HG02870 (cell line): ENCODE measurements around the gene CCT4.
A peak's percentile ranks its signal among the peaks of the same experiment; 100 is the strongest.
"Not testable (repeated sequence)": the region's sequence is repeated elsewhere in the genome, so short reads cannot be mapped to it uniquely, and the experiment has no call there.

ENCODE experiments used
- ATAC-seq: cut with Tn5 transposase; IDR thresholded peaks from one replicate; pipeline ENCODE4 v1.9.1; 2021; ENCODE audit warnings: mild to moderate bottlenecking, moderate library complexity; ENCODE audit not compliant: unreplicated experiment

The CCT4 gene

DNA sequence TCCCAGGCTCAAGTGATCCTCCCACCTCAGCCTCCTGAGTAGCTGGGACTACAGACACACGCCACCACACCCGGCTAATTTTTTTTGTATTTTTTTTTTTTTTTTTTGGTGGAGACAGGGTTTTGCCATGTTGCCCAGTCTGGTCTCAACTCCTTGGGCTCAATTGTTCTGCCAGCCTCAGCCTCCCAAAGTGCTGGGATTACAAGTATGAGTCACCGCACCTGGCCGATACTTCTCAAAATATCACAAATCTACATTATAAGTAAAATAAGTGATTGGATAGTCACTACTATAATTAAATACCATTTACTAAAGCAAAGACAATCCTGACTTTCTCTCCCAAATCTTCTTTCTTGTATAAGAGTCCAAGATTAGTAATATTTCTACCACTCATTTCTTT lies 9.1 kb downstream of the CCT4 start:
- ATAC-seq, result not testable (repeated sequence)

DNA sequence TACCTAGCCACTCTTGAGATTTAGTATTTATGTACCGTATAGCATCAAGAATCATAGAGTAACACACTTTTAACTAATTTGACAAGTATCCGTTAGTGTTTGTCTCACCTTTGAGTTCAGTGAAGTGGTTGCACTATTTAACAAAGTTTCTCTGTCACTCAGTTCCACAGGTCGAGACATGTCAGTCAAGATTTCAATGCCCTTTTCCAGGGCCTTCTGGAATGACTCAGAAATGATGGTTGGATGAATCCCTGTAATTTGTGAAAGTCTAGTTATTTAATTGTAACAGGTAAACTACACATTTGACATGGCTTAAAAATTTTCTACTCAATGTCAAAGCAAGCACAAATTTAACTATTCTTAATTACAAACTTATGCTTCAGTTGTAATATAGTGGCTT lies 9.7 kb downstream of the CCT4 start:
- no peak for ATAC-seq

DNA sequence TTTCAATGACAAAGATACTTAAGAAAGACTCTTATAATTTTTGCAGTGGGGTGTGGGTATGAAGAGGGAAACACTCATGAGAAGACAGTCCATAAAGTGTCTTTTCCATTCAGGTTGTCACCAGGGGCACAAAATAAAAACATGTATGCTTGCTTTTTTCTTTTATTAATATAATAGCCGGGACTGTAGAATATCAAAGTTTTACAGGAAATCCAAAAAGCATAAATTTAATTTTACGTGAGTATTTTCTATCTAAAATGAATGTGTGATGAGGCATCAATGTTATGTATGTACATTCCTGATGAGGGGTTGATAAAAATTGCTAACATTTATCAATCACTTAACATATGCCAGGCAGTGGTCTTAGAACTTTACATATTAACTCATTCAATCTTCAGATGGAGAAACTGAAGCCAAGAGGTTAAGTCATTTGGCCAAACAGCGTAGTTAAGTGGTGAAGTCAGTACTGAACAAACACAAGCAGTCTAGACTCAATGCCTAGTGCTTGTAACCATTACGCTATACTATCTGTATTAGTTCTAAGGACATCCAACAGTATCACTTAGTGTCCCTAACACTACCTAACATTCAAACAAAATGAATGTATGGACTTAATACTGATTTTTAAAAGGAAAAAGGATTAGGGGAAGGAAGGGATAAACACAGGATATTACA lies 10.7 kb downstream of the CCT4 start:
- ATAC-seq, result no peak

DNA sequence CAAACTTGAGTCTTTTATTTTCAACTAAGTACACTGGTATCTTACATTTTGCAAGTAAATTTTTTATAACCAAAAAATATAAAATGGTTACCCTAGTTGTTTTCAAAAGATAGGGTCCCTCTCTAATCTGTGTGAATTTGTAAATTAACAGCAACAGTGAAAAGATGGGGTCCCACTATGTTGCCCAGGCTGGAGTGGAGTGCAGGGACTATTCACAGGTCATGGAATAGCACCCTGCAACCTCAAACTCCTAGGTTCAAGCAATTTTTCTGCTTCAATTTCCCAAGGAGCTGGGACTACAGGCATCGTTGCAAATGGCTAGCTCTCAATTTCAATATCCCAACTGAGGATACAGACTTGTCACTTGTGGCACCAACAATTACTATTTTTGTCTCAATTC lies 12.1 kb downstream of the CCT4 start:
- ATAC-seq, result no peak

DNA sequence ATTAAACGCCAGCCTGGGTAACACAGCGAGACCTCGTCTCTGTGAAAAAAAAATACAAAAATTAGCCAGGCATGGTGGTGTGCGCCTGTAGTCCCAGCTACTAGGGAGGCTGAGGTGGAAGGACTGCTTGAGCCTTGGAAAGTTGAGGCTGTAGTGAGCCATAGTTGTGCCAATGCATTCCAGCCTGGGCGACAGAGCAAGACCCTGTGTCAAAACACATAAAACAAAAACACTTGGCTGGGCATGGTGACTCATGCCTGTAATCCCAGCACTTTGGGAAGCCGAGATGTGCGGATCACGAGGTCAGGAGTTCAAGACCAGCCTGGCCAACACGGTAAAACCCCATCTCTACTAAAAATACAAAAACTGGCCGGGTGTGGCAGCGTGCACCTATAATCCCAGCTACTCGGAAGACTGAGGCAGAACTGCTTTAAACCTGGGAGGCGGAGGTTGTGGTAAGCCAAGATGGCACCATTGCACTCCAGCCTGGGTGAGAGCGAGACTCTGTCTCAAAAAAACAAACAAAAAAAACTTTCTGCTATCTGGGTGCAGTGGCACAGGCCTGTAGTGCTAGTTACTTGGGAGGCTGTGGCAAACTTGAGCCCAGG lies 21.9 kb downstream of the CCT4 start:
- not testable (repeated sequence) for ATAC-seq

DNA sequence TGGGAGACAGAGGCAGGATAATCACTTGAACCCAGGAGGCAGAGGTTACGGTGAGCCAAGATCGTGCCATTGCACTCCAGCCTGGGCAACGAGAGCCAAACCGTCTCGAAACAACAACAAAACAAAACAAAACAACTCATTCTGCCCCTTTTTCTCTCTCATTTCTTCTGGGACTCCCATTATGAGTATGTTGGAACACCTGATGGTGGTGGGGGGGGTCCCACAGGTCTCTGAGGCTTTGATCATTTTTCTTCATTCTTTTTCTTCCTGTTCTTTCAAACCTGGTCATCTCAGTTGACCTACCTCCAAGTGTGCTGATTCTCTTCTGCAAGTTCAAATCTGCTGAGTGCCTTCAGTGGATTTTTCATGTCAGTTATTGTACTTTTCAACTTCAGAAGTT lies 26.4 kb downstream of the CCT4 start:
- no peak for ATAC-seq

DNA sequence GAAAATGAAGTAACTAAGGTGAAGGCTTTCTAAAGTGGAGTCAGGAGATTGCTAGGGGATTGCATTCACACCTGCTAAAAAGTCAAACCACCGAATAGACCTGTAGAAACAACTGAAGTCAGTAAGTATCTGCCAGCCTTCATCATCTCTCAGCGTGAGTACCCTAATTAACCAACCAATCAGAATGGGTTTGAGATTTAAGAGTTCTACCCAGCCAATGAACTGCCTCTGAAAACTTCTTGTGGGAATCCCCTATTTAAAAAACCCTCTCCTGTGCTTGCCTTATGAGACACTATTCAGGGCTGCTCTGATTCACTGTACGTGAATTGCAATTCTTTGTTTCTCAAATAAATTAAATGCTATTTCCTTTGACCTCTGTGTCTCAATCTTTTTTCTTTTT lies 31.2 kb downstream of the CCT4 start:
- no peak for ATAC-seq

DNA sequence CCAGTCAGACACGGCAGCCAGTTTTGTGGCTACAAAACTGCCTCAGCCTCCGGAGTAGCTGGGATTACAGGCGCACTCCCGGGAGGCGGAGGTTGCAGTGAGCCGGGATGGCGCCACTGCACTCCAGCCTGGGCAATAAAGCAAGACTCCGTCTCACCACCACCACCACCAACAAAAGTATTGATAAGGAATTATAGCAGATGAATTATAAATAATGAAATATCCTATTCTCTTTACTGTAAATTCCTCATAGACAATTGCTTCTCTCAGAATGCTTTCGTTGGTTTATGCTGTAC lies 33.2 kb downstream of the CCT4 start:
- no peak for ATAC-seq

DNA sequence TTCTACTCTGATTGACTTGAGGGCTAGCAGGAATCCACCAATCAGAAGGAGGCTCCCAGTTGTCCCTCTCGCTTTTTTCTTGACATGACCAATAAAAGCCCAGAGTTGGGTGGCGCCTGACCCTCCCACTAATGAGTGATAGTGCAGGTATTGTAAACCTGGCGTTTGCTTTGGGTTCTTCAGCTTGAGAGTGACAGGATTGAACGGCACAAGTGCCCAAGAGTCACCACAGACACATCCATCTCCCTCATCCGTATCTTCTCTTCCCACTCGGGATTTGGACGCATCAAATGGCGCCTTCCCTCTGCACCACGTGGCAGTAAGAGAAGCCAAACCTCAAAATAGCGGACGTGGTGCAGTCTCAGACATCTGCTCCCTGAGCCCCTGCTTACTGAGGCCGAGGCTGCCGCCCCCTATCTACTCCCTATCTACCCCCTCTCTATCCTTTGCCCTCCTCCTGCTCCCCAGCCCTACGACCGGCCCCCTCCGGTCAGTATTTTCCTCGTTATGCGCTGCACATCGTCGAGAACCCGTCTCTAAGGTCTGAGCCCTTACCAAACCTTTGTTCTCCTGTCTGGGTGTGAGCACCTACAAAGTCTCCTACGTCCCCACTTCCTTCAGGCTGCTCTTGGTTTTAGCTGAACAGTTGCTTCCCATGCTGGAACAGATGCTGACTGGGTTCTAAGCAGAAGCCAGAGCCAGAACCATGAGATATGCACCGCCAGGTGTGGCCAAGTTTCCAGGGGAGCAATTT lies 33.7 kb downstream of the CCT4 start:
- ATAC-seq, result peak; percentile 89

DNA sequence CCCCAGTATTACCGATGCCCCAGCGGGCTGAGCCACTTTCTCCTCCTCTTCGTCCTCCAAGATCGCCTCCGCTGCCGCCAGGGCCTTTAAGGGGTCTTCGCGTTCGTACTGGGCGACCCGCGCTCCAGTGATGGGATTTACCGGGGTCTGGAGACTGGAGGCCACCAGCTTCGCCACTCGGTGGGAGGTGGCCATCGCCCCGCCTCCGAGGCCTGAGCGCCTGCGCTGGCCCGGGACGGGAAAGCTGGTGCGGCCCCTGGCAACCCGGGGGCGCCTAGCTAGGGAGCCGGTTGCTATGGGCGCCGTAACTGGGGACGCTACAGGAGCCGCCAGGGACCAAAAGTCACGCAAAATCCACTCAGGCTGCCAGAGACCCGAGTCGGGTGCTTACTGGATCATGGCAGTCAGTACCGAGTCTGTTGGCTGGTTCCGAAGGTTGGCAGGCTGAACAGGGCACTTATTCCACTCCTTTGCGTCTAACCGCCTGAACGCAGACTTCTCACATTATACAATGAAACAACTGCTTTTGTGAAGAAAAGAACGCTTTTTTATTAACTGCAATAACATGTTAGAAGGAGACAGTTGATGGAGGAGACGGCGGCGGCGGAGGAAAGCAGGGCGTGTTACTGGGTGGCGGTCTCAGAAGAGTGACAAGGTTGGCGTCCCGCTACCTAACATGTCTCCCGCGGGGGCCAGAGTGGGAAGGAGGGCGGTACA lies 34.5 kb downstream of the CCT4 start, which contains the start of gene FAM161A:
Gene FAM161A (minus strand): TSS at position 214 of the 717 bp plus-strand sequence. CDS start 19 bp downstream, at position 195.
- peak; percentile 65 for ATAC-seq

DNA sequence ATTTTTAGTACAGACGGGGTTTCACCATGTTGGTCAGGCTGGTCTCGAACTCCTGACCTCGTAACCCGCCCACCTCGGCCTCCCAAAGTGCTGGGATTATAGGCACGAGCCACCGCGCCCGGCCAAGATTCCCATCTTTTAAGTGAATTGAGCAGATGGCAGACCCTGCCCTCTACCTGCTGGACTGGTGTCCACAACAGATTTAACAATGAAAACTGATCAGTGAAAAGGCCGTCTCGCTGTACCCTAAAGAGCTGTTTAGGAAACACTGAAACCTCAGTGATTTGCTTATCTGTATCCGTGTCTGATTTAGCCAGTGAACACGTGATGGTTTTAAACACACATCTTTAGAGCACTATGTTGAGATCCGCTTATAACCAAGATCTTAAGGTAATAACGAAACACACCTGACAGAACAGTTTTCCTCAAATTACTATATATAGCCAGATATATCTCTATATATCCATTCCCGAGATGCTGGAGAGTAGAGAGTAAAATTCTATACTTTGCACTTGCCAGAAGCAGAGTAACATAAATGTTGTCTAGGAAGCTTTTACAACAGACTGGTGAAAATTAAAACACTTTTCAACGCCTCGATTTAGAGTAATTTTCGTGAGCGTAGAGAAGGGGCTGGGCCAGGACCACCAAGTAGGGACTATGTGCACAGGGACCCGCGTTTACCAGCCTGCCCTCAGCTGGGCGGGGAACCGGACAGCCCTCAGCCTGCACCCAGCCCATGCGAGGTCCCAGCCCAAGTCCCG lies 35.2 kb downstream of the CCT4 start:
- ATAC-seq, result peak; percentile 50

DNA sequence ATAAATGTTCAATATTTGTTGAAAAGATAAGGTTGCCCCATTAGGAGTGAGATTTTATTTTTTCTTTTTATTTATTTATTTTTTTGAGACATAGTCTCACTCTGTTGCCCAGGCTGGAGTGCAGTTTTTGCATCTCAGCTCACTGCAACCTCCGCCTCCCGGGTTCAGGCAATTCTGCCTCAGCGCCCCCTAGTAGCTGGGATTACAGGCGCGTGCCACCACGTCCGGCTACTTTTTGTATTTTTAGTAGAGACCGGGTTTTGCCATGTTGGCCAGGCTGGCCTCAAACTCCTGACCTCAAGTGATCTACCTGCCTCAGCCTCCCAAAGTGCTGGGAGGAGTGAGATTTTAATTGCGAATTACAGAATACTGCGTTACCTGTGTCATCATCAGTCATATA lies 37.2 kb downstream of the CCT4 start:
- ATAC-seq, result not testable (repeated sequence)

DNA sequence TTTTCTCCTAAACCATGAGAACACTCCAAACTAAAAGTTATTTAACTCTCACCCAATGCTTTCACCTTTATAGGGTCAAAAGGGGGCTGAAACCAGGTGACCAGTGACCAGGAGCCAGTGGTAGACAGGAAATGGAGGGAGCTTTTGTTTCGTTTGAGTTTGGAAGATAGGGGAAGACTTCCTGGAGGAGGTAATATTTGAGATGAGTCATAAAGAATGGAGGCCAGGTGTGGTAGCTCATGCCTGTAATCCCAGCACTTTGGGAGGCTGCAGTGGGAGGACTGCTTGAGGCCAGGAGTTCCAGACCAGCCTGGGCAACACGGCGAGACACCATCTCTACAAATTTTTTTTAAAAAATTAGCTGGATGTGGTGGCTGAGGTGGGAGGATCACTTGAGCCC lies 43.1 kb downstream of the CCT4 start:
- no peak for ATAC-seq

DNA sequence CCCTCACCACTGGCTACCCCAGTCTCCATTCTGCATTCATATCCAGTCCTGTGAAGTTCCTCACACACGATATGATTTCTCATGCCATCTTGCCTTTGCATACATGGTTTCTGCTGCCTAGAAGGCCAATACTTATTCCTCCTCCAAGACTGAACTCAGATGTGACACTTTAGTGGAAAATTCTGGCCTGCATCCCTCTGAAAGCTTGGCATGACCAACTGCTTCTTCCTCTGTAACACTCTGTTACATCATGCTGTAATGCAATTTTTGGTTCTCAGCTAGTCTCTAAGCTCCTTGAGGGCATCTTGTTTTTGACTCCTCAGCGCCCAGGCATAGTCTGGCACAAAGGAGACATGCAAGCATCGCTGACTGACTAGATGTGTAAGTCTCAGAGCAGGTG lies 47.2 kb downstream of the CCT4 start:
- no peak for ATAC-seq

DNA sequence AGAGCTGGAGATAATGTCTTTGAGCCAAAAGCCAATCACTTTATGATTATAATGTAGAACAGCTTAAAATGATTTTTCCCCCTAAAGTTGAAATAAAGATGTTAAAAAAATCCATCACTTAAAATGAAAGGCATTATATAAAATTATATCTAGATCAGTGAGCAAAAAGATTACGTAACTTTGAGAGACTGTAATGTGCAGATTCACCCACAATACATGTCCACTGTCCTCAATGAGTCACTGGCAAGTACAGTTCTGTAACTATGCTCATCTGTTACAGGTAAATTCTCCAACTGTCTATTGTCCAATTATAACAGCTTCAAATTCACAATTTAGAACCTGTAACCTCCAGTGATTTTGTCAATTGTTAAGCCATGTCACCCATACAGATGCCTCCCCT lies 53.6 kb downstream of the CCT4 start:
- ATAC-seq, result no peak

DNA sequence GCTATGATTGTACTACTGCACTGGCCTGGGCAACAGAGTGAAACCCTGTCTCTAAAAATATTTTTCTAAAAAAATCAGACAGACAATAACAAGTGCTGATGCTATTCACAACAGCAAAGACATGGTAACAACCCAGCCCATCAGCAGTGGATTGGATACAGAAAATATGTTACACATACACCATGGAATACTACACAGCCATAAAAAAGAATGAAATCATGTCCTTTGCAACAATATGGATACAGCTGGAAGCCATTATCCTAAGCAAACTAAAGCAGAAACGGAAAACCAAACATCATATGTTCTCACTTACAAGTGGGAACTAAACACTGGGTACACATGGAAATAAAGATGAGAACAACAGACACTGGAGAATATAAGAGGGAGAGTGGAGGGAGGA lies 54.5 kb downstream of the CCT4 start:
- ATAC-seq, result no peak

DNA sequence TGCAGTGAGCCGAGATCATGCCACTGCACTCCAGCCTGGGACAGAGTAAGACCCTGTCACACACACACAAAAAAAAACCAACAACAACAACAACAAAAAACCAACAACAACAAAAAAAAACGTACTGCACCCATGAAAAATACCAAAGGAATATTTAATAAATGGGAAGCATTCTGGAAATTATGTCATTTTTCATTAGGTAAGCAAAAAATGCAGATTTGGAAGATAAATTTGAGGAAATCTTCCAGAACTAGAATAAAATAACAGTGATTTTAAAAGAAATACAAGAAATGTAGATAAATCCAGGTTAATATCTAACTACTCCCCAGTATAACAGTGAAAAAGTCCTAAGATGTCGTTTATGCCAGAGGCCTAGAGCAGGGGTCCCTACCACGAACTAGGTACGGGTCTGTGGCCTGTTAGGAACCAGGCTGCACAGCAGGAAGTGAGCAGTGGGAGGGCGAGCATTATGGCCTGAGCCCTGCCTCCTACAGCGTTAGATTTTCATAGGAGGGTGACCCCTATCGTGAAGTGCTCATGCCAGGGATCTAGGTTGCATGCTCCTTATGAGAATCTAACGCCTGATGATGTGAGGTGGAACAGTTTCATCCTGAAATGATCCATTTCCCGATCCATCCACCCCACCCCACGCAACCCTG lies 56.1 kb downstream of the CCT4 start:
- no peak for ATAC-seq

DNA sequence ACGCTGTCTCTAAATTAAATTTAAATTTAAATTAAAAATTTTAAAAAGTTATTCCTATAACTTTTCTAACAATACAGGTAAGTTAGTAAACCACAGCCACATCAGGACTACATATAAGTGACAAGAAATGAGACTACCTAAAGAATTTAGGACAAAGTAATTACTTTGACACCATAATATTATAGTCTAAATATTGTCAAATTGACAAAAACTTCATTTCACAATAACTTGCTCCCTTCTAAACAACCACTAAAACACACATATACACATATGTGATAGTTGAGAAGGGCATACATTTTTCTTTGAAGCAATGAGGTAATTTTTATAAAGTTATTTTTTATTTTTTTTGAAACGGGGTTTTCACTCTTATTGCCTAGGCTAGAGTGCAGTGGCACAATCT lies 66.2 kb downstream of the CCT4 start:
- ATAC-seq, result no peak
